ENCODE results near the gene PKP3. TPM values are rescaled to one million over a fixed set of nuclear protein-coding genes. Genes with fewer than 3 reads are reported as not detected.

PKP3 gene
- total and polyA plus RNA-seq, 9 of the 15 experiments (the other 6 are each of a cell fraction or from before 2014, with no cell fraction given), result 0.11 to 110 (median 30.7) TPM

DNA sequence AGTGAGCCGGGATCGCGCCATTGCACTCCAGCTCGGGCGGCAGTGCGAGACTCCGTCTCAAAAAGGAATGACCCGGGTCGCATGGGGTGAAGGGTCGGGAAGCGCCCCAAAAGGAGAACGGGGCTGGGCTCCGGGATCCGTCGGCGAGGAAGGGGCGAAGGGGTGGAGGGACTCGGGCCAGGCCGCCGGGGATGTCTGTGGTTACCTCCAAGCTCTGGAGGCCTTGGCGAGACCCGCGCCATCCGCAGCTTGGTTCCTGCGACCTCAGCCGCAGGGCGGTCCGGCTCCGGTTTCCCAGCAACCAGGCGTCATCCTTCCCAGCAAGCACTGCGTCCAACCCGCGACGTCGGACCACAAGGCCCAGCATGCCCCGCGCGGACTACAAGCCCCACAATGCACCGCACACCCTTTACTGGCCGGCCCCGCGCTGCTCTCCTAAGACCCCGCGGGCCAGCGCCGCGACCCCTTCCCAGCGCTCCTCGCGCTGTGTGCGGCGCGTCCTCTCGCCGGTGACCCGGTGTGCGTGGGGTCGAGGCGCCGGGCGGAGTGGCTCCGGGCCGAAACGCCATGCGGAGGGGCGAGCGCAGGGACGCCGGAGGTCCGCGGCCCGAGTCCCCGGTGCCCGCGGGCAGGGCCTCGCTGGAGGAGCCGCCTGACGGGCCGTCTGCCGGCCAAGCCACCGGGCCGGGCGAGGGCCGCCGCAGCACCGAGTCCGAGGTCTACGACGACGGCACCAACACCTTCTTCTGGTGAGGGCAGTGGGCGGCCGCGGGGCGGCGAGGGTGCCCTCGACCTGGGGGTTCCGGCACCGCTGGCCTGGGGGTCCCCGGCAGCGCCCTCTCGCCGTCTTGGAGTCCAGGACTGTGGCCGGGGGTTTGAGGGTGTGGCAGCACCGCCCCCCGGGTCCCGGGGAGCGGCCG lies 56.1 kb downstream of the PKP3 start, which contains the start of gene PTDSS2 (continued):
- TF ChIP-seq ZNF518B (CRISPR knock-in tag; IDR thresholded peaks at IDR 0.05) (no peak), TCF7L2 (IDR thresholded peaks at IDR 0.05; ENCODE audit: low read depth, low read length) (no peak), ATF1 (CRISPR knock-in tag; IDR thresholded peaks at IDR 0.05) (peak; percentile 43; the same call in 1 of the 2 replicates), ATF1 (tag; IDR thresholded peaks at IDR 0.05) (peak; percentile 92), ZBTB8A (IDR thresholded peaks at IDR 0.05; ENCODE audit: partially characterized antibody) (no peak), NFE2L1 (tag; IDR thresholded peaks at IDR 0.05; ENCODE audit: borderline replicate concordance, low read depth) (no peak), SRSF1 (IDR thresholded peaks at IDR 0.05; ENCODE audit: low read depth, low read length) (no peak), MYNN (IDR thresholded peaks at IDR 0.05) (no peak), MYNN (CRISPR knock-in tag; IDR thresholded peaks at IDR 0.05) (no peak), POLR2A (conservative IDR thresholded peaks at IDR 0.05) (peak; percentile 79), ZMIZ1 (IDR thresholded peaks at IDR 0.05; ENCODE audit: low read depth in 2 of 2, low read length in 2 of 2) (0 out of 4 replicates have a peak, but pooled peaks have one; percentile 5 to 25), PHF20 (IDR thresholded peaks at IDR 0.05; ENCODE audit: partially characterized antibody) (no peak), ZBTB17 (CRISPR knock-in tag; IDR thresholded peaks at IDR 0.05) (peak; percentile 23; the same call in 1 of the 2 replicates), ZNF146 (CRISPR knock-in tag; IDR thresholded peaks at IDR 0.05; ENCODE audit: unreplicated experiment) (no peak), ZNF277 (CRISPR knock-in tag; IDR thresholded peaks at IDR 0.05; ENCODE audit: borderline replicate concordance) (no peak)
- TF ChIP-seq, protein P1, sequence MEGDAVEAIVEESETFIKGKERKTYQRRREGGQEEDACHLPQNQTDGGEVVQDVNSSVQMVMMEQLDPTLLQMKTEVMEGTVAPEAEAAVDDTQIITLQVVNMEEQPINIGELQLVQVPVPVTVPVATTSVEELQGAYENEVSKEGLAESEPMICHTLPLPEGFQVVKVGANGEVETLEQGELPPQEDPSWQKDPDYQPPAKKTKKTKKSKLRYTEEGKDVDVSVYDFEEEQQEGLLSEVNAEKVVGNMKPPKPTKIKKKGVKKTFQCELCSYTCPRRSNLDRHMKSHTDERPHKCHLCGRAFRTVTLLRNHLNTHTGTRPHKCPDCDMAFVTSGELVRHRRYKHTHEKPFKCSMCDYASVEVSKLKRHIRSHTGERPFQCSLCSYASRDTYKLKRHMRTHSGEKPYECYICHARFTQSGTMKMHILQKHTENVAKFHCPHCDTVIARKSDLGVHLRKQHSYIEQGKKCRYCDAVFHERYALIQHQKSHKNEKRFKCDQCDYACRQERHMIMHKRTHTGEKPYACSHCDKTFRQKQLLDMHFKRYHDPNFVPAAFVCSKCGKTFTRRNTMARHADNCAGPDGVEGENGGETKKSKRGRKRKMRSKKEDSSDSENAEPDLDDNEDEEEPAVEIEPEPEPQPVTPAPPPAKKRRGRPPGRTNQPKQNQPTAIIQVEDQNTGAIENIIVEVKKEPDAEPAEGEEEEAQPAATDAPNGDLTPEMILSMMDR (IDR thresholded peaks at IDR 0.05 in 2 of 3, conservative IDR thresholded peaks at IDR 0.05 in 1 of 3; ENCODE audit: insufficient read depth in 2 of 3, low read depth in 1 of 3, low read length in 3 of 3), result no peak

All from K562 (cell line).